HG02610 (cell line): ENCODE data around the gene COPS9.

Source experiments
- ATAC-seq: cut with Tn5 transposase; IDR thresholded peaks from one replicate; pipeline ENCODE4 v1.9.1; 2021; ENCODE audit warnings: mild to moderate bottlenecking, moderate library complexity; ENCODE audit not compliant: unreplicated experiment

The COPS9 gene

DNA sequence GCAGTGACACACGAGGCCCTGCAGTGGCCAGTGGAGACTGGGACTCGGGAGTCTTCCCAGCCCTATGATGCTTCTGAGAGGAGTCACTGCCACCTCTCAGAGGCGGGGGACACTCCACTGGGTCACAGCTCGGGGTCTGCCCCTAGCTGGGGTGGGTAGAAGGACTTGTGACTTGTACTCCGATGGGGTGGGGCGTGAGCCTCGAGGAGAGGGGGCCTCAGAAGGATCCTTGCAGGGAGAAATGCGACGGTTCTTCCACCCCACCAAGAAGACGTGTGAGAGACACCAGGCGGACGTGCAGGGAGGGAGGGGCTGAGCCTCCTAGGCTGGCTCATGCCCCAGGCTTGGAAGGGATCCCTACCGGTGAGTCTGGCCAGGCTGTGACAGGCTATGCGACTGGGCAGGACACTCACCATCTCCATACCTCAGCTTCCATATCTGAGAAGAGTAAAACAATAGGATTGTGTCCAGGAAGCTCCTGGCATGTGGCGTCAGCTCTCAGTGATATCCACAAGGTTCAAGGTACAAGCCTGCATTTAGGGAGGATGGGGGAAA is 15.4 kb upstream of the COPS9 start:
- ATAC-seq: no peak

DNA sequence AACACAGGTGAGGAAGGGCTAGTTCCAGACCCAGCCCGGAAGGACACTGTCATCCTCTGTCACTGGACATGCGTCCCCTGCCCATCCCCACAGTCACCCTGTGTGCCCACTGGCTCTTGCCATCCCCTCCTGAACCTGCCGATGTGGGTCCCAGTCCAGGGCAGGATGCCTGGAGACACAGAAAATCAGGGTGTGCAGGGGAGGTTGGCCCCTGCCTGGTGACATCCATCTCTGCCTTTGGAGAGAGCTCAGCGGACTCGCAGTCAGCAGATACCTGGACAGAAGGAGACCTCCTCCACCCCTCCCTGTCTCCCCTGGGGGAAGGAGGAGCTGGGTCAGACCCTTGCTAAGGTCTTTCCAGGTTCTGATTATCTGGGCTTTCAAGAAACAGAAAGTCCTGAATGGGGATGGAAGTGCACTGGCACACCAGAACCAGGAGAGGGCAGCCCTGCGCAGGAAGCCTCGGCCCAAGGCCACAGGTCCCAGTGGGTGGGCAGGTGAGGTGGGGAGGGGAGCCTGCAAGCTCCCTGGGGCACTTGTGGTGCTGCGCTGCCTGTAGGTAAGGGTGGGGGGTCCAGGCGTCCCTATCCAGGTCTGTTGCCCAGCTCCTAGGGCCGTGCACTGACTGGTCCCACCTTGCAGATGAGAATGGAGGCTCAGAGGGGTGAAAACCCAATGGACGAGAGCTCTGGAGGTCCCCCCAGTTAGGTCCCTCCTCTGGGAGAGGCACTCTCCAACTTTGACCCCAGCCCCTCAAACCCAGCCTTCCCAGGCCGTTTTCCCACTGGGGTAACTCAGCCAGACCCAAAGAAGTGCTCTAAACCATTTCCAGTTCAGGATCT is 14.1 kb upstream of the COPS9 start:
- no peak for ATAC-seq

GRCh38 chr2:240147911-240148587 is 11.9 kb upstream of the COPS9 start:
- ATAC-seq: no peak

DNA sequence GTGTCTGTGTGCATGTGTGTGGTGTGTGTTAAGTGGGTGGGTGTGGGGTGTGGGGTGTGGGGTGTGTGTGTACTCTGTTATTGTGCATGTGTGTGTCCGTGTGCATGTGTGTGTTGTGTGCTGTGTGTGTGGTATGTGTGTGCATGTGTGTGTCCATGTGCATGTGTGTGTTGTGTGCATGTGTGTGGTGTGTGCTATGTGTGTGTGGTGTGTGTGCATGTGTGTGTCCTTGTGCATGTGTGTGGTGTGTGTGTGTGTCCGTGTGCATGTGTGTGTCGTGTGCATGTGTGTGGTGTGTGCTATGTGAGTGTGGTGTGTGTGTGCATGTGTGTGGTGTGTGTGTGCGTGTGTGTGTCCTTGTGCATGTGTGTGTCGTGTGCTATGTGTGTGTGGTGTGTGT is 11.3 kb upstream of the COPS9 start:
- no peak for ATAC-seq

DNA sequence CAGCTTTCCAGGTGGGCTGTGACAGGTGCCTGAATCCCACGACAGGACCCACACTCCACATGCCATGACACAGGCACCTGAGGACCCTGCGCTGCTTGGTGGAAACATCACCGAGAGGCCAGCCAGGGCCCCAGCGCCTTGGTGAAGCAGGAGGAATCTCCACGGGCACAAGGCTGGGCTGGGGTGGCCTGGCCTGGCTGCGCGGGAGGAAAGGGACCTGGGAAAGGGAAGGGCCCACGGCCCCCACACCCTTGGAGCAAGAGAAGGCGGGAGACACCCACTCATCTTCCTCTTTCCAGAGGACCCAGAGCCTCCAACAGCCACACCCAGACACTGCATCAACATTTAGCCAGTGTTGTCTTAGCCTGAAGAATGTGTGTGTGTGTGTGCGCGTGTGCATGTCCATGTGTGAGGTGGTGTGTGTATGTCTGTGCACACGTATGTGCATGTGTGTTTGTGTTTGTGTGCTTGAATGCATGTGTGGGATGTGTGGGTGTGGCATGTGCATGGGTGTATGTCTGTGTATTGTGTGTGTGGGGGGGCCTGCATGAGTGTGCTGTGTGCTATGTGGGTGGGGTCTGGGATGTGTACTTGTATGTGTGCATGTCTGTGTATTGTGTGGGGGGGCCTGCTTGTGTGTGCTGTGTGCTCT is 10.6 kb upstream of the COPS9 start:
- no peak for ATAC-seq

- no peak for ATAC-seq
Observed at GRCh38 chr2:240146141-240146561, 10.0 kb upstream of the COPS9 start.

DNA sequence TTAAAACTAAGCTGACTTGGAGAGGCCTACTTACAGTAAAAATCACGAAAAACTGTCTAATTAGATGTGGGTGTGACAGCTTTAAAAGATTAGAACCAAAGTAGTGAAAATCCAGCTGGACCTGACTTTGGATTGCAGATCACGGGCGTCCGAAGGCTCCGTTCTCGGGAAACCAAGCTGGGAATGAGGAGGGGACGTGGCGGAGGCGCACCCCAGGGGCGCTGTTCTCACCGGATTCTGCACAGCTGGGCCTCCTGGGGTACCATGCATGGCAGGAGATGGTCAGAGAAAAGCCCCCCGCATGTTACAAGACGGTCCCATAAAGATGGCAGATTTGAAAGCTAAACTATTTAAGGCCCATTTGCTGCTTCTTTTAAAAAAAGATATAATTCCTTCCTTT is 9.4 kb upstream of the COPS9 start:
- no peak for ATAC-seq

- no peak for ATAC-seq
Observed at GRCh38 chr2:240144649-240145261, 8.7 kb upstream of the COPS9 start.

DNA sequence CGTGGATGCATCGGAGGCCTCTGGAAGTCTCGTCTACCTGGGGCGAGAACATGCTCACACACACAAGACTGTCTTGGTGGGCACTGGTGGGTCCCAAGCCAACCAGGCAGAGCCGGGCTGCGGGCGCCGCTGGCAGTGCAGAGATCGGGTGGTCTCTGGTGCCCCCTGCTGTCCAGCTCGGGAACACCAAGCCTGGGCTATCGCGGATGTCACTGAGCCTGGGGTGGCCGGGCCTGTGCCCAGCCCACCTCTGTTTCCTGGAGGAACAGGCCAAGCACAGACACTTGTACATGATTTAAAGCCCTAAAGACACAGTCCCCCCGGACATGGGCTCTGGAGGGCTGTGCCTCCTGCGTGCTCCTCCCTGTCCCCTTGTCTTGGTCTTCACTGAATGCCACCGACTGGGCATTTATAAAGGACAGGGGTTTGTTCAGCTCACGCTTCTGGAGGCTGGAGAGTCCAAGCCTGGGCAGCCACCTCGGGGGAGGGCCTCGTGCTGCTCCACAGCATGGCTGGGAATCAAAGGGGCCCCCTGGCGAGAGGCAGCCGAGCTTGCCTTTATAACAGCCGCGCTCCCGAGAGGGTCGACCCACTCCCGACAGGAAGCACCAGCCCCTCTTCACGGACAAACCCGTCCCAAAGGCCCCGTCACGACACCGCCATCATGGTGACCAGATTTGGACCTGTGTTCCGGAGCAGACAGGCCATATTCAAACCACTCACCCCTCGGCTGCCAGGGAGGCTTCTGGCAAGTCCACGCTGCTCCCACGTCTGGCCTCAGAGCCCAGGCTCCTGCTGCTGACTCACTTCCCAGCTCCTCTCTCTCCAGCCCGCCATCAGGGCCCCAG is 7.9 kb upstream of the COPS9 start:
- no peak for ATAC-seq

DNA sequence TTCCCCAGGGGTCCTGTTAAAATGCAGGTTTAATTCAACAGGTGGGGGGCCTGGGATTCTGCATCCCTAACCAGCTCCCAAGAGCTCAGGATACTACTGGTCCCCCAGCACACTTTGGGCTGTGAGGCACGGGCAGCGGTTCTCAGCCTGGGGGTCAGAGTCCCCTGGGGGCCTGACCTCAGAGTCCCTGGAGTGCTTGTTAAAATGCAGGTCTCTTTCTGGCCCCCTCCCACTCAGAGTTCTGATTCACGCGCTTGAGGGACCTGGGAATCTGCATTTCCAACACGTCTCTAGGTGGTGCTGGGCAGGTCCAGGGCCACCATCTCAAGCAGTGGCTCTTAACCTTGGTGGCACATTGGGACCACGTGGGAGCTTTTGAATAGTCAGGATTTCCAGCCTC is 7.2 kb upstream of the COPS9 start:
- no peak for ATAC-seq

DNA sequence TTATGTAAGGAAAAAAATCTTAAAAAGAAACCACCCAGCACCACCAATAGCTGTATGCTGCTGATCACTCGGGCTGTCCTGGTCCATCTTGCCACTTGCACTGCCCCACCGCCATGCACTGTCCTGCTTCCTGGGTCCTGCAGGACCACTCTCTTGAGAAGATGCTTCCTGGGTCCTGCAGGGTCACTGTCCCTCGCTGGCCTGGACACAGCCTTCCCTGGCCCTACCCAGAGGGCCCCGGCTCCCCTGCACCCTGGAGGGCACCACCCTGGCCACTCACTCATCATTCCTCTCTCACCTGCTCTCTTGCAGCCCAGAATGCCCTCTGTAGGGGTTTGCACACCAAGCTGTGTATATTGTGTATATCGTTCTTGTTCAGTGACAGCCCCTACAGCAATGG is 6.8 kb upstream of the COPS9 start:
- ATAC-seq: no peak

- ATAC-seq: no peak
Observed at GRCh38 chr2:240142256-240142775, 6.2 kb upstream of the COPS9 start.

DNA sequence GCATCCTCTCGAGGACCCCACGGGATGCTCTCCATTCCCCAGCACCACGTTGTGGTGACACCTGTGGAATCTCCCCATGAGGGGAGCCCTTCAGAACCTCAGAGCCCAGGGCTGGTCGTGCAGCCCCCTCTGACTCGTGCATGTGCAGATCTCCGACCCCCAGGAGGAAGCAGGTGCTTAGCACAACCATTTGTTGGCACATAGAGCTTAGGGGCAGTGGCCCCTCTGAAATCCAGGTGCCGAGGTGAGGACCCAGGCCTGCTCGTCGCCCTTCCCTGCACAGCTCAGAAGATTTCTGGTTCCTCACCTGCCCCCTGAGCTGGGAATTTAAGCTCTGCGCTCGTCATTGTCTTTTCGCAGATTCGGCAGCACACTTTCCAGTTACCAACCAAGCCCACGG is 5.6 kb upstream of the COPS9 start:
- no peak for ATAC-seq

GRCh38 chr2:240140920-240141319 is 4.8 kb upstream of the COPS9 start:
- no peak for ATAC-seq

GRCh38 chr2:240140511-240140910 is 4.4 kb upstream of the COPS9 start, which contains the start of gene OTOS:
TSS of gene OTOS (minus strand) at chr2:240140658. CDS start at chr2:240140326, 332 bp downstream.
- ATAC-seq: no peak

DNA sequence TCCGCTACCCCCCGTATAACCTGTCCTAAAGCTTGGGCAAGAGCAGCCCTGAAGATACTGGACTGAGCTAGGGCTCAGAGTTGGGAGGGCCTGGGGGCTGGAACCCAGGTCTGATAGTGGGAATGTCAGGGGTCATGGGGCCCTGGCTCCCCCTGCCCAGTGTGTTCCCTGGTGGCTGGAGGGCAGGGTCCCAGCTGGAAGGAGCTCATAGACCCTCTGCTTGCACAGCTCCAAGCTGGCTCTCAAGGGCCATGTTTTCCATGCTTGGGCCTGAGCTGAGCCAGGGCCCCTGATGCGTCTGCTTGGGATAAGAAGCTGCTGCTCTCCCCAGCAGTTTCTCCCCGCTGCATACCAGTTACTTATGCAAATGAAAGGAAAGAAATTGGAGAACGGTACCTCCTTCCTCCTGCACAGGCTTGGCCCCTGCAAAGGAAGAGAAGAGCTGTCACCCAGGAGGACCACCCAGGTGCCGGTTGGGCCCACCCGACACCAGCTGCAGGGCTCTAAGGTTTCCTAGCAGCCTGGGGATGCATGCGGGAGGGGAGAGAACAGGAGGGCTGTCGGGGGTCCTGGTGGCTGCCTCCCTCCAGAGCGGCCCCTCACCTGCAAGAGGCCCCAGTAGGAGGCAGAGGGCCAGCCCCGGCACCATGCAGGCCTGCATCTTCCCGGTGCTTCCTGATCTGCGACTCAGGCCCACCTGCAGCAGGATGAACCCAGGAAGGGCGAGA is 3.7 kb upstream of the COPS9 start:
- no peak for ATAC-seq

DNA sequence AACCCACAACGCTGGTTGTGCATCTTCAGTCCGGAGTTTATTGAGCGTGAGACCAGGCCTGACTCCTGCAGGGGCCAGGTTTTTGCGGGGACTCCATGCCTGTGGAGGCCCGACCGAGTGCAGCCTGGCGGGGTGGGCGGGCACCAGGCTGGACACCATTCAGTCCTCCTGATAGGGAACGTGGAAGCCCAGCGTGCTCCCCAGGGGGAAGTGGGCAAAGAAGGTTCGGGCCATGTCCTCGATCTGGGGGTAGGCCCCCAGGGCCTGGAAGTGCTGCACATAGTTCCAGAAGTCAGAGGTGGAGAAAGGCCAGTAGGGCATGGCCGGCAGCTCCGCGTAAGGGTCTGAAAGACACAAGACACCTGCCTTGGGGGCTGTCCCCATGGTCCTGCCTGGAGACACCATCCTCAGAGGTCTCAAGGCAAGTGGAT is 2.9 kb upstream of the COPS9 start:
- ATAC-seq: no peak

DNA sequence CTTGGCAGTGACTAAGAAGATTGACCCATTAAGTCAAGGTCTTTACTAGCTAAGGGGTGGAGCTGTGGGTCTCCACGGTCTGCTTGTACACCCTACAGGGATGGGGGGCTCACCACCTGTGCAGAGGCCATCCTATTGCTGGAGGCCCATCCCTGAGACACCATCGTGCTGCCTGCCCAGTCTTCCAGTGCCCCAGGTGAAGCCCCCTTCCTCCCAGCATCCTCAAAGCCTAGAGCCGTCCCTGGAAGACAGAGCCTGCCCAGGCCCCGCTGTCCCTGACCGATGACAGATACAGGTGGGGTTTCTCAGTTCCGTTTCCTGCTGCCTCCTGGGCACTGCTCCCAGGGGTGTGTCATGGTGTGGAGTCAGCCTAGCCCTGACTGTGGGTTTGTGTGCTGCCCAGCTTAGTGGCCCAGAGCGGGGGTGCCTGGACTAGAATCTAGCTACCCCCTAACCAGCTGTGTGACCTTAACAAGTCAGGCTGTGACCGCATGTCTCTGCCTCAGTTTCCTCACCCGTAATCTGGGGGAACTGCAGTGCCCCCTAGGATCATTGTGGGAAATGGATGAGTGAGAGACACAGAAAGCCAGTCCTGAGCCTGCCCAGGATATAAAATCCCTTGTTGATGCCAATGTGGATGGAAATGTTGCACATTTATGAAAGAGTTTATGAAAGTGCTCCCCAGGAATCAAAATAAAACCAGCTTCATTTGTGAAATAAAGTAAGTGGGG is 2.3 kb upstream of the COPS9 start:
- ATAC-seq: no peak
